ENCODE results near the gene UROC1.
A peak's percentile ranks its signal among the peaks of the same experiment; 100 is the strongest.

The UROC1 gene

DNA sequence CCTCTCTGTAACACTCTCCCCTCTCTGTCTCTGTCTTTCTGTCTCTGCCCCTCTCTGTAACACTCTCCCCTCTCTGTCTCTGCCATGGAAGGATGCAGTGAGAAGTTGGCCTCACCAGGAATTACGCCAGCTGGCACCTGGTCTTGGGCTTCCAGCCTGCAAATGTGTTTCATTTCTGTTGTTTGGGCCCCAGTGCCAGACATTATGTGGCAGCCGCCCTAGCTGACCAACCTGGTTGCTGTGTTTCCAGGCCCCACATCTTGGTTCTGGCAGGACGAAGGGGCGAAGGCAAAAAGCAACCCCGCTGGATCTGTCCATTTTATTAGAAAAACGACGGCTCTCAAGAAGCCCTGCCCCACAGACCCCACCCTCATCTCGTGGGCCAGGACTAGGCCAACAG lies 36.7 kb downstream of the UROC1 start:
- Histone ChIP-seq H3K27me3 (ENCODE audit: insufficient read depth, insufficient read length) (no peaks in the 10 kb centered on the region), H3K9ac (ENCODE audit: insufficient read length, low read depth) (no peak overlapping the region), H3K9me3 (ENCODE audit: insufficient read depth, low read length) (no peaks in the 10 kb centered on the region), H3K4me3 (ENCODE audit: insufficient read length, low read depth) (no peak overlapping the region), H3K36me3 (ENCODE audit: insufficient read depth, insufficient read length, low read length) (no peaks in the 10 kb centered on the region), H3K4me1 (ENCODE audit: insufficient read depth, insufficient read length) (peaks cover 7% of the 10 kb centered on the region)
- DNase-seq (ENCODE audit: low read depth, low spot score): no peak
- TF ChIP-seq YY1 (IDR thresholded peaks at IDR 0.05; ENCODE audit: insufficient read depth, insufficient read length): no peak
- no peak for TF ChIP-seq SUZ12 (IDR thresholded peaks at IDR 0.05; ENCODE audit: extremely low read depth, insufficient read depth, insufficient read length)
- no peak for TF ChIP-seq ZNF274 (IDR thresholded peaks at IDR 0.05; ENCODE audit: low read depth, low read length)

DNA sequence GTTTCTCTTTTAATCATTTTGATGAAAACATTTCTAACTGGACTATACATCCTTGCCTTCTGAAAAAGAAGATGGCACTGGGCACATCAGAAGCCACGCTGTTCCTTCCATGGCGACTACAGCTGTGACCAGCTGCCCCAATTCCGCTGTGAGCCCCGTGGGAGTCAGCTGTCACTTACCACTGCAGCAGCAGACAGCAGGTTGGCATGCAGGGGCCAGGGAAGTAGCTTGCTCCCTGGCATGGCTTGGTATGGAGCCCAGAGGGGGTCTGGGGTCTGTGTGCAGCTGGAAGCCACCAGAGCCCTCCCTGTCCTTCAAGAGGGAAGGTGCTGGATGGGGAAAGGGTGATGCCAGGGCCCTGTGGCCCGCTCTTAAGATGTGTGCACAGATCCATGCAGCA lies 37.4 kb downstream of the UROC1 start:
- H3K4me1 ChIP-seq (ENCODE audit: insufficient read depth, insufficient read length): peaks cover 7% of the 10 kb centered on the region
- no peak for TF ChIP-seq YY1 (IDR thresholded peaks at IDR 0.05; ENCODE audit: insufficient read depth, insufficient read length)
- TF ChIP-seq ZNF274 (IDR thresholded peaks at IDR 0.05; ENCODE audit: low read depth, low read length): no peak
- no peak for TF ChIP-seq SUZ12 (IDR thresholded peaks at IDR 0.05; ENCODE audit: extremely low read depth, insufficient read depth, insufficient read length)
- no peaks in the 10 kb centered on the region for H3K27me3 ChIP-seq (ENCODE audit: insufficient read depth, insufficient read length)
- H3K9me3 ChIP-seq (ENCODE audit: insufficient read depth, low read length): no peaks in the 10 kb centered on the region
- H3K36me3 ChIP-seq (ENCODE audit: insufficient read depth, insufficient read length, low read length): no peaks in the 10 kb centered on the region
- no peak for DNase-seq (ENCODE audit: low read depth, low spot score)
- no peak overlapping the region for H3K4me3 ChIP-seq (ENCODE audit: insufficient read length, low read depth)
- H3K9ac ChIP-seq (ENCODE audit: insufficient read length, low read depth): no peak overlapping the region

DNA sequence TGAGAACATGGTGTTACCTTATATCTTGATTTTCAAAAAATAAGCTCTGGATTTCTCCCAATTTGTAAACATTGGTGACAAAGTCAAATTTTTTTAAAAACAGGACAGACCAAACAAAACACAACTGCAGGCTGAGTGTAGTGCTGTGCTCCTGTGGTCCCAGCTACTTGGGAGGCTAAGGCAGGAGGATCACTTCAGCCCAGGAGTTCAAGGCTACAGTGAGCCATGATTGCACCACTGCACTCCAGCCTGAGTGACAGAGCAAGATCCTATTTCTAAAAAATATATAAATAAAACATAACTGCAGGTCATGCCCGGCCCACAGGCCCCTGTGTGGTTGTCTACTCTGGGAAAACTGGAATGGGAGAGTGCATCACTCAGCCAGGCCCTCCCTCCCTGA lies 37.9 kb downstream of the UROC1 start:
- no peak for TF ChIP-seq ZNF274 (IDR thresholded peaks at IDR 0.05; ENCODE audit: low read depth, low read length)
- no peak for TF ChIP-seq YY1 (IDR thresholded peaks at IDR 0.05; ENCODE audit: insufficient read depth, insufficient read length)
- TF ChIP-seq SUZ12 (IDR thresholded peaks at IDR 0.05; ENCODE audit: extremely low read depth, insufficient read depth, insufficient read length): no peak
- Histone ChIP-seq H3K9ac (ENCODE audit: insufficient read length, low read depth) (no peak overlapping the region), H3K4me1 (ENCODE audit: insufficient read depth, insufficient read length) (peaks cover 7% of the 10 kb centered on the region), H3K9me3 (ENCODE audit: insufficient read depth, low read length) (no peaks in the 10 kb centered on the region), H3K4me3 (ENCODE audit: insufficient read length, low read depth) (no peak overlapping the region), H3K27me3 (ENCODE audit: insufficient read depth, insufficient read length) (no peaks in the 10 kb centered on the region), H3K36me3 (ENCODE audit: insufficient read depth, insufficient read length, low read length) (peaks cover under 1% of the 10 kb centered on the region)
- no peak for DNase-seq (ENCODE audit: low read depth, low spot score)

DNA sequence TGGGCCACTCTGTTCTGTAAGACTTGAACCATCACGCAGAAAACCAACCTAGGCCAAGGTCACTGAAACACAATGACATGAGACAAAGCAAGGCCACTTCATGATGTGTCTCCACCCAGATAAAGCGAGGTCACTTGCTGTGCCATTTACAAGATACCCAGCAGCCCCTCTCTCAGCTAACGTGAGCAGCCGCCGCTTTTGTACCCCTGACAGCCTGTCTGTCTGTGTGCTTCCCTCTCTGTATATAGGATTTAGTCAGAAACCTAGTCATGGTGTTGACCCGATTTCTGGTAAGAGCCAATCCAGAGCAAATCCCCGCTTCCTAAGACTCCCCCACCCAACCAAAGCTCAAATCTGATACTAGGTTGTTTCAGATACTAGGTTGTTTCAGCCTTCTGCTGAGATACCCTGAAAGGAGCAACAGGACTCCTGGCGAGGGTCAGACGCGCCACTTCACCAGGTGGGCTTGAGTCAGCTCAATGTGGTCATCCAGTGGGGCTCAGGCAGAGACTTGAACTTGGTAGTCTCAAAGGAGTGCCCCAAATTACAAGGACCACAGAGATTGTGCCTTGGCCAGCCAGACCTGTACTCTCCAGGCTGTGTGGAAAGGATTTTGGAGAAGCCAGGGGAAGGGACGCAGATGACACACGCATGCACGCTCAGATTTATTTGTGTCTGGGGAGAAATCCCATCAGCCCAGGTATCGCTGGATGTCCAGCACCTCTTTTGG lies 38.8 kb downstream of the UROC1 start:
- Histone ChIP-seq H3K4me1 (ENCODE audit: insufficient read depth, insufficient read length) (peaks cover 3% of the 10 kb centered on the region), H3K9me3 (ENCODE audit: insufficient read depth, low read length) (no peaks in the 10 kb centered on the region), H3K36me3 (ENCODE audit: insufficient read depth, insufficient read length, low read length) (peaks cover 6% of the 10 kb centered on the region), H3K4me3 (ENCODE audit: insufficient read length, low read depth) (no peak overlapping the region), H3K27me3 (ENCODE audit: insufficient read depth, insufficient read length) (no peaks in the 10 kb centered on the region), H3K9ac (ENCODE audit: insufficient read length, low read depth) (no peak overlapping the region)
- DNase-seq (ENCODE audit: low read depth, low spot score): no peak
- TF ChIP-seq ZNF274 (IDR thresholded peaks at IDR 0.05; ENCODE audit: low read depth, low read length): no peak
- TF ChIP-seq SUZ12 (IDR thresholded peaks at IDR 0.05; ENCODE audit: extremely low read depth, insufficient read depth, insufficient read length): no peak
- no peak for TF ChIP-seq YY1 (IDR thresholded peaks at IDR 0.05; ENCODE audit: insufficient read depth, insufficient read length)

DNA sequence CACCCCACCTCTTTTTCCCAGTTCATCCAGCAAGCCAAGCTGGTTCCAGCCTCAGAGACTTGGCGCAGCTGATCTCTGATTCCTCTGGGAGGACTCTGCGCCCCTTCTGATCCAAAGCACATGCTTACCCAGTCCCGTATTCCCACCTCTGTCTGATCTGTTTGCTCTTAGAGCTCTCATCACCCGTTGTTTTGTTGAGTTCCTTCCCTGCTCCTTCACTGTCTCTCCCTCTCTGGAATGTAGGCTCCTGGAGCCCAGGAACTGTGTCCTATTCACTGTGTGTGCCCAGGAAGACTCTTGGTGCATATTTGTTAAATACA lies 40.6 kb downstream of the UROC1 start:
- peaks cover 13% of the 10 kb centered on the region for H3K4me1 ChIP-seq (ENCODE audit: insufficient read depth, insufficient read length)
- no peaks in the 10 kb centered on the region for H3K9me3 ChIP-seq (ENCODE audit: insufficient read depth, low read length)
- peak overlapping the region; percentile 3 for H3K9ac ChIP-seq (ENCODE audit: insufficient read length, low read depth)
- no peaks in the 10 kb centered on the region for H3K27me3 ChIP-seq (ENCODE audit: insufficient read depth, insufficient read length)
- TF ChIP-seq YY1 (IDR thresholded peaks at IDR 0.05; ENCODE audit: insufficient read depth, insufficient read length): no peak
- no peak for TF ChIP-seq ZNF274 (IDR thresholded peaks at IDR 0.05; ENCODE audit: low read depth, low read length)
- TF ChIP-seq SUZ12 (IDR thresholded peaks at IDR 0.05; ENCODE audit: extremely low read depth, insufficient read depth, insufficient read length): no peak
- no peak overlapping the region for H3K4me3 ChIP-seq (ENCODE audit: insufficient read length, low read depth)
- peaks cover 23% of the 10 kb centered on the region for H3K36me3 ChIP-seq (ENCODE audit: insufficient read depth, insufficient read length, low read length)
- no peak for DNase-seq (ENCODE audit: low read depth, low spot score)

DNA sequence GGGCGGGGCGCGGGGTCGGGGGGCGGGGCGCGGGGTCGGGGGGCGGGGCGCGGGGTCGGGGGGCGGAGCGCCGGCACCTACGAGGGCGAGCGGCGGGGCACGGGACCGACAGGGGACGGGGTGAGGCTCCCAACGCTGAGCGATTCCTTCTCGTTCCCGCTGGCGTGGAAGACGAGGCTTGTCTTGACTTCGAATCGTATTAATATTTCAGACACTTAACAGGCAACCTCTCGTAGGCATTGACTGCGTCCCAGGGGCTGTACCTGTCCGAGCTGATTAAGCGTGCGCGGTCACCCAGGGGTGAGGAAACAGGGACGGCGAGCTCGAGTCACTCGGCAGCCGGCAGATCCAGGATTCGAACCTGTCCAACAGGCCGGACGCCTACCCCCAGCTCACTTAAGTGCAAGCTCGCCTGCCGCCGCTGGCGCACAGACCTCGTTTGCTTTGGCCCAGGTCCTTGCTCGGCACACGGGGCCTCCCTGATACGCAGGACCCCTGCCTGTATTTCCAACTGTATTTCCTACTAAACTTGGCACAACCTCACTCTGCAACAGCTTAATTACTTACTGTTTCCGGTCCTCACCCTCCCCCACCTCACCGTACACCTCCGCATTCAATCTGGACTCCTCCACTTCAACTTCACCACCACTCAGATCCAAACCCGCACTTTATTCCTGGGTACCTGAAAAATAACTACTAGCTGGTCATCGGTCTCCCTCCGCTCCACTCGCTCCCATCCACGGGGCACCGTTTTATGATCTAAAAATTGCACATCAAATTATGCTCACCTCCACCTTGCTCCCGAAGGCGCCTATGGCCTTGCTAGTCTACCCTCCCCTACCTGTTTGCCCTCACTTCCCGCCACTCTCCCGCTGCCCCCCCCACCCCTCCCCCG lies 41.2 kb downstream of the UROC1 start:
- peak; percentile 22 for DNase-seq (ENCODE audit: low read depth, low spot score)
- no peak for TF ChIP-seq SUZ12 (IDR thresholded peaks at IDR 0.05; ENCODE audit: extremely low read depth, insufficient read depth, insufficient read length)
- TF ChIP-seq YY1 (IDR thresholded peaks at IDR 0.05; ENCODE audit: insufficient read depth, insufficient read length): no peak
- no peak for TF ChIP-seq ZNF274 (IDR thresholded peaks at IDR 0.05; ENCODE audit: low read depth, low read length)
- peaks cover 29% of the 10 kb centered on the region for H3K36me3 ChIP-seq (ENCODE audit: insufficient read depth, insufficient read length, low read length)
- no peaks in the 10 kb centered on the region for H3K27me3 ChIP-seq (ENCODE audit: insufficient read depth, insufficient read length)
- H3K4me1 ChIP-seq (ENCODE audit: insufficient read depth, insufficient read length): peaks cover 14% of the 10 kb centered on the region
- peak overlapping the region; percentile 89 for H3K9ac ChIP-seq (ENCODE audit: insufficient read length, low read depth)
- H3K4me3 ChIP-seq (ENCODE audit: insufficient read length, low read depth): peak overlapping the region; percentile 60
- no peaks in the 10 kb centered on the region for H3K9me3 ChIP-seq (ENCODE audit: insufficient read depth, low read length)

All from NT2/D1 (cell line).